Body of pancreas (tissue), 4 donors: ENCODE results near the gene AFF2.

Experiments
- POLR2A ChIP-seq, 3 donors: fragments of 450-650 bp; IDR thresholded peaks; one replicate each; pipeline ENCODE4 v1.6.1; 2016; ENCODE audit warnings: antibody characterized with exemption in 3 of 3, mild to moderate bottlenecking in 2 of 3
- TF ChIP-seq, protein P1 (sequence below), 7 experiments: fragments of 450-650 bp in 4 of 7; fragments of 200-600 bp in 3 of 7; sonication (generic) in 3 of 7; IDR thresholded peaks; one replicate each; pipeline ENCODE4 v1.5.1; 2016 to 2019; ENCODE audit warnings: antibody characterized with exemption in 7 of 7

DNA sequence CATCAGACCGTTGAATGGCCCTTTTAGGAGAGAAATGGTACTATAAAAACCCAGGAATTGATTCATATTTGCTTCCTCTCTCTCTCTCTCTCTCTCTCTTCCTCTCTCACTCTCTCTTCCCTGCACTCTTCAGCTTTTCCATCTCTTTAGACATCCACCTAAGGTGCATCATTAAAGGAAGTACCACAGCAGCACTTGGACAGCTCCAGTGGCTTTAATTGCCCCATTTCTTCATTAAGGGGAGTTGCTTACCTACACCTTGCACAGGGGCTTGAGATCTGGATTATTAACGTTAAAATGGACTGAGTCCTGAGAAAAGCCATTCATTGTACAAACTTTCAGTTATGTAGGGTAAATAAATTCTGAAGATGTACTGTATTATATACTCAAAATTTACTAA, 323.6 kb downstream of the AFF2 start:
- TF ChIP-seq, protein P1, sequence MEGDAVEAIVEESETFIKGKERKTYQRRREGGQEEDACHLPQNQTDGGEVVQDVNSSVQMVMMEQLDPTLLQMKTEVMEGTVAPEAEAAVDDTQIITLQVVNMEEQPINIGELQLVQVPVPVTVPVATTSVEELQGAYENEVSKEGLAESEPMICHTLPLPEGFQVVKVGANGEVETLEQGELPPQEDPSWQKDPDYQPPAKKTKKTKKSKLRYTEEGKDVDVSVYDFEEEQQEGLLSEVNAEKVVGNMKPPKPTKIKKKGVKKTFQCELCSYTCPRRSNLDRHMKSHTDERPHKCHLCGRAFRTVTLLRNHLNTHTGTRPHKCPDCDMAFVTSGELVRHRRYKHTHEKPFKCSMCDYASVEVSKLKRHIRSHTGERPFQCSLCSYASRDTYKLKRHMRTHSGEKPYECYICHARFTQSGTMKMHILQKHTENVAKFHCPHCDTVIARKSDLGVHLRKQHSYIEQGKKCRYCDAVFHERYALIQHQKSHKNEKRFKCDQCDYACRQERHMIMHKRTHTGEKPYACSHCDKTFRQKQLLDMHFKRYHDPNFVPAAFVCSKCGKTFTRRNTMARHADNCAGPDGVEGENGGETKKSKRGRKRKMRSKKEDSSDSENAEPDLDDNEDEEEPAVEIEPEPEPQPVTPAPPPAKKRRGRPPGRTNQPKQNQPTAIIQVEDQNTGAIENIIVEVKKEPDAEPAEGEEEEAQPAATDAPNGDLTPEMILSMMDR (IDR thresholded peaks at IDR 0.05), result no peak
- no peak for TF ChIP-seq POLR2A (IDR thresholded peaks at IDR 0.05)
